WTC11 (cell line): ENCODE results near the gene UNC5A. TPM values are rescaled to one million over a fixed set of nuclear protein-coding genes. Genes with fewer than 3 reads are reported as not detected.

Experiments
- ATAC-seq: fragments of 200-7000 bp; cut with Tn5 transposase; 2 replicates; pipeline ENCODE4 v1.10.0; 2021; ENCODE audit warnings: mild to moderate bottlenecking, moderate library complexity
- CTCF ChIA-PET: fragments of 300-600 bp; sonication (Branson Sonifier 250); formaldehyde crosslinking; loops from one replicate; lab custom pipeline; 2021; ENCODE audit warnings: antibody characterized with exemption; lab: Charles Lee
- POLR2A ChIA-PET: fragments of 350-600 bp; sonication (Branson Sonifier 250); formaldehyde crosslinking; loops from one replicate; lab custom pipeline; 2021; ENCODE audit warnings: antibody characterized with exemption; lab: Charles Lee
- DNase-seq: peaks from one replicate; pipeline ENCODE4 v3.0.0; 2021; ENCODE audit warnings: low spot score
- H3K27ac Mint-ChIP-seq: 2 replicates; pipeline ENCODE4 v1.8.0; 2021; ENCODE audit warnings: mixed read lengths
- H3K27me3 Mint-ChIP-seq: 2 replicates; pipeline ENCODE4 v1.8.0; 2021; ENCODE audit warnings: low read depth, mild to moderate bottlenecking, moderate library complexity, mixed read lengths
- H3K36me3 Mint-ChIP-seq: 2 replicates; pipeline ENCODE4 v1.8.0; 2021; ENCODE audit warnings: mixed read lengths
- H3K4me1 Mint-ChIP-seq: 2 replicates; pipeline ENCODE4 v1.8.0; 2022; ENCODE audit warnings: mixed read lengths
- H3K4me3 Mint-ChIP-seq: 2 replicates; pipeline ENCODE4 v1.8.0; 2021; ENCODE audit warnings: mild to moderate bottlenecking, moderate library complexity, mixed read lengths
- H3K9me3 Mint-ChIP-seq: 2 replicates; pipeline ENCODE4 v1.8.0; 2021; ENCODE audit warnings: mixed read lengths
- ARID4B ChIP-seq: sonication (generic); formaldehyde crosslinking; IDR thresholded peaks from 2 replicates; pipeline ENCODE4 v1.8.0; 2023; ENCODE audit warnings: missing genetic modification reagents, mild to moderate bottlenecking, borderline replicate concordance
- ATF1 ChIP-seq: sonication (generic); formaldehyde crosslinking; IDR thresholded peaks from 2 replicates; pipeline ENCODE4 v1.8.1; 2023; ENCODE audit warnings: mild to moderate bottlenecking, moderate library complexity, missing genetic modification reagents
- ATF2 ChIP-seq: sonication (generic); formaldehyde crosslinking; IDR thresholded peaks from 2 replicates; pipeline ENCODE4 v1.8.1; 2022; ENCODE audit warnings: low read depth, missing genetic modification reagents, borderline replicate concordance
- ATF6 ChIP-seq: sonication (generic); formaldehyde crosslinking; IDR thresholded peaks from 2 replicates; pipeline ENCODE4 v1.8.1; 2023; ENCODE audit warnings: mild to moderate bottlenecking, missing genetic modification reagents
- CDX4 ChIP-seq: fragments of 250-450 bp; sonication (Bioruptor Pico); IDR thresholded peaks from 2 replicates; pipeline ENCODE4 v1.9.0; 2021; ENCODE audit warnings: moderate library complexity, mild to moderate bottlenecking, inconsistent platforms, borderline replicate concordance
- CREB1 ChIP-seq: sonication (generic); formaldehyde crosslinking; IDR thresholded peaks from 2 replicates; pipeline ENCODE4 v1.8.0; 2023; ENCODE audit warnings: mild to moderate bottlenecking, missing genetic modification reagents
- CTCF ChIP-seq: fragments of 200-600 bp; IDR thresholded peaks from 2 replicates; pipeline ENCODE4 v1.8.0; 2022; ENCODE audit warnings: antibody characterized with exemption
- E2F5 ChIP-seq: sonication (generic); formaldehyde crosslinking; IDR thresholded peaks from 2 replicates; pipeline ENCODE4 v1.8.1; 2022; ENCODE audit warnings: mild to moderate bottlenecking, moderate library complexity, missing genetic modification reagents
- FOXJ3 ChIP-seq: sonication (generic); formaldehyde crosslinking; IDR thresholded peaks from 2 replicates; pipeline ENCODE4 v1.9.0; 2021; ENCODE audit warnings: missing genetic modification reagents, mild to moderate bottlenecking, borderline replicate concordance
- FOXK1 ChIP-seq: sonication (generic); formaldehyde crosslinking; IDR thresholded peaks from 2 replicates; pipeline ENCODE4 v1.8.0; 2022; ENCODE audit warnings: mild to moderate bottlenecking, moderate library complexity, missing genetic modification reagents
- FOXP4 ChIP-seq: sonication (generic); formaldehyde crosslinking; IDR thresholded peaks from 2 replicates; pipeline ENCODE4 v1.8.0; 2022; ENCODE audit warnings: mild to moderate bottlenecking, missing genetic modification reagents
- NR1H2 ChIP-seq: sonication (generic); formaldehyde crosslinking; IDR thresholded peaks from 2 replicates; pipeline ENCODE4 v1.9.0; 2021; ENCODE audit warnings: mild to moderate bottlenecking, moderate library complexity, missing genetic modification reagents
- NR3C1 ChIP-seq: sonication (generic); formaldehyde crosslinking; conservative IDR thresholded peaks from 2 replicates; pipeline ENCODE4 v1.8.1; 2023; ENCODE audit warnings: low read depth, mild to moderate bottlenecking, missing genetic modification reagents
- STAT6 ChIP-seq: sonication (generic); formaldehyde crosslinking; conservative IDR thresholded peaks from 2 replicates; pipeline ENCODE4 v1.8.1; 2023; ENCODE audit warnings: mild to moderate bottlenecking, low read depth, missing genetic modification reagents, moderate library complexity
- USF2 ChIP-seq: sonication (generic); formaldehyde crosslinking; IDR thresholded peaks from 2 replicates; pipeline ENCODE4 v1.8.1; 2023; ENCODE audit warnings: mild to moderate bottlenecking, missing genetic modification reagents, moderate library complexity
- ZNF396 ChIP-seq: fragments of 250-450 bp; sonication (Bioruptor Pico); IDR thresholded peaks from 2 replicates; pipeline ENCODE4 v1.8.0; 2021; ENCODE audit warnings: mild to moderate bottlenecking, moderate library complexity, borderline replicate concordance
- ZNF423 ChIP-seq: fragments of 250-450 bp; sonication (Bioruptor Pico); IDR thresholded peaks from 2 replicates; pipeline ENCODE4 v2.1.2; 2022; ENCODE audit warnings: mild to moderate bottlenecking, moderate library complexity
- total RNA-seq: library from RNA; stranded (reverse); gene quantifications from 3 replicates; pipeline ENCODE4 v1.2.3, GENCODE V29; 2021

The UNC5A gene
- total RNA-seq, 1 experiment from 2014 or later, result 10.2 TPM

GRCh38 chr5:176837707-176838115 lies 27.4 kb downstream of the UNC5A start:
- ATAC-seq, result peak; percentile 98
- POLR2A ChIA-PET, result no interaction called here
- CTCF ChIA-PET, result interaction anchor here (1.0 kb wide), 1 partner anchor 21 kb away, joined by 3 read pairs; no protein-coding TSS in a partner anchor
- no peak overlapping the region for H3K27ac Mint-ChIP-seq
- no peaks in the 10 kb centered on the region for H3K36me3 Mint-ChIP-seq
- H3K9me3 Mint-ChIP-seq, result 0 out of 2 replicates have a peak, but pooled peaks cover 3% of the 10 kb centered on the region
- no peak overlapping the region for H3K4me3 Mint-ChIP-seq
- H3K27me3 Mint-ChIP-seq, result peaks cover 31% of the 10 kb centered on the region
- peaks cover 8% of the 10 kb centered on the region for H3K4me1 Mint-ChIP-seq
- DNase-seq, result peak; percentile 97
- TF ChIP-seq FOXP4 (CRISPR knock-in tag) (peak; percentile 100), CDX4 (CRISPR knock-in tag) (no peak), CREB1 (CRISPR knock-in tag) (peak; percentile 100), NR1H2 (CRISPR knock-in tag) (peak; percentile 98), FOXK1 (peak; percentile 100), CTCF (no peak), USF2 (CRISPR knock-in tag) (peak; percentile 76), ATF6 (peak; percentile 99), ATF2 (CRISPR knock-in tag) (peak; percentile 97), FOXJ3 (CRISPR knock-in tag) (peak; percentile 97), ARID4B (CRISPR knock-in tag) (peak; percentile 100), ZNF423 (peak; percentile 72; the same call in 1 of the 2 replicates), STAT6 (peak; percentile 99), E2F5 (peak; percentile 99), ZNF396 (CRISPR knock-in tag) (peak; percentile 98), NR3C1 (CRISPR knock-in tag) (peak; percentile 99), ATF1 (peak; percentile 99)
